Activated naive CD4-positive, alpha-beta T cell treated with anti-CD3 and anti-CD28 coated beads, Interleukin-2, amount 50 U/mL, for 16 hours (primary cell): ENCODE results near the gene KLRC1.
"Not testable (repeated sequence)": the region's sequence is repeated elsewhere in the genome, so short reads cannot be mapped to it uniquely, and the experiment has no call there.

Experiments
- DNase-seq: peaks from one replicate; pipeline ENCODE4 v3.0.0-alpha.2; 2020

The KLRC1 gene

GRCh38 chr12:10409392-10409791 lies 43.8 kb downstream of the KLRC1 start, which contains the start of gene KLRC4:
Gene KLRC4 (minus strand): TSS chr12:10409757. CDS start chr12:10409575, 182 bp downstream.
- DNase-seq: no peak

- DNase-seq: no peak
Measured at GRCh38 chr12:10408842-10409241, 44.3 kb downstream of the KLRC1 start.

- DNase-seq: no peak
Measured at GRCh38 chr12:10406725-10407124, 46.5 kb downstream of the KLRC1 start.

GRCh38 chr12:10405294-10405693 lies 47.9 kb downstream of the KLRC1 start:
- no peak for DNase-seq

- DNase-seq: no peak
Measured at GRCh38 chr12:10404798-10405197, 48.4 kb downstream of the KLRC1 start.

- no peak for DNase-seq
Measured at GRCh38 chr12:10400829-10401228, 52.3 kb downstream of the KLRC1 start.

GRCh38 chr12:10398168-10398567 lies 55.0 kb downstream of the KLRC1 start:
- DNase-seq: no peak

- no peak for DNase-seq
Measured at GRCh38 chr12:10397296-10397695, 55.9 kb downstream of the KLRC1 start.

- DNase-seq: not testable (repeated sequence)
Measured at GRCh38 chr12:10396176-10396575, 57.0 kb downstream of the KLRC1 start.
